ENCODE results near the gene PSENEN. TPM values are rescaled to one million over a fixed set of nuclear protein-coding genes. Genes with fewer than 3 reads are reported as not detected.

Gene PSENEN
- total RNA-seq, 1 donor, result 11.6 TPM

DNA sequence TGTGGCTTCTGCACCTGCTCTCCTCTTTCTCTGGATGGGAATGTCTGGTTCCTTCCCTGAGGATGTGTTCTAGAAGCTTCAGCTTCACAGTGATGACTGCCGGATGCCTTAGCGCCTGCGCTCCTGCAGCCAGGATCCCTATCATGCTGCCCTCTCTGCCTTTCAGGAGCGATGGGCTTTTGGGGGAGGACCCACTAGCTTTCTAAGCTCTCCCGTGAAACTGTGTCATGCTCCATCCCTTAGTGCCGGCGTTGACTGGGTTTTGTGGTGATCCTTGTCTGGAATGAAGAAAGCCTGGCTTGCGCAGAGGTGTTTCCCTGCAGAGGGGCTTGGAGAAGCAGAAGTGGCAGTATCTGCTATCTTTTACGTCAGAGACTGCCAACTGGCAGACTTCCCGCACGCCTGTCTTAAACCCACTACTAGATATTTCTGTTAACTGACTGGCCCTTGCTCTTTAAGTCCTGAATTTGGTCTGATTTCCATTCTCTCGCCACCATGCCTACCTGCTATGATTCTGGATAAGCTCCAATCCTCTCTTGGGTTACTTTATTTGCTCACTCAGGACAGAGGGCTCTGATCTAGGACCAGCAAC, 31.5 kb upstream of the PSENEN start:
- H3K27ac ChIP-seq (ENCODE audit: low read depth, low read length), result no peak overlapping the region
- H2AFZ ChIP-seq (ENCODE audit: low read length), result no peak overlapping the region
- H3K4me3 ChIP-seq (ENCODE audit: insufficient read depth, low read length), result no peak overlapping the region
- TF ChIP-seq, protein P1, sequence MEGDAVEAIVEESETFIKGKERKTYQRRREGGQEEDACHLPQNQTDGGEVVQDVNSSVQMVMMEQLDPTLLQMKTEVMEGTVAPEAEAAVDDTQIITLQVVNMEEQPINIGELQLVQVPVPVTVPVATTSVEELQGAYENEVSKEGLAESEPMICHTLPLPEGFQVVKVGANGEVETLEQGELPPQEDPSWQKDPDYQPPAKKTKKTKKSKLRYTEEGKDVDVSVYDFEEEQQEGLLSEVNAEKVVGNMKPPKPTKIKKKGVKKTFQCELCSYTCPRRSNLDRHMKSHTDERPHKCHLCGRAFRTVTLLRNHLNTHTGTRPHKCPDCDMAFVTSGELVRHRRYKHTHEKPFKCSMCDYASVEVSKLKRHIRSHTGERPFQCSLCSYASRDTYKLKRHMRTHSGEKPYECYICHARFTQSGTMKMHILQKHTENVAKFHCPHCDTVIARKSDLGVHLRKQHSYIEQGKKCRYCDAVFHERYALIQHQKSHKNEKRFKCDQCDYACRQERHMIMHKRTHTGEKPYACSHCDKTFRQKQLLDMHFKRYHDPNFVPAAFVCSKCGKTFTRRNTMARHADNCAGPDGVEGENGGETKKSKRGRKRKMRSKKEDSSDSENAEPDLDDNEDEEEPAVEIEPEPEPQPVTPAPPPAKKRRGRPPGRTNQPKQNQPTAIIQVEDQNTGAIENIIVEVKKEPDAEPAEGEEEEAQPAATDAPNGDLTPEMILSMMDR (IDR thresholded peaks at IDR 0.05; ENCODE audit: extremely low read depth, low read depth, low read length), result no peak
- peaks cover 13% of the 10 kb centered on the region for H3K4me1 ChIP-seq (ENCODE audit: insufficient read depth, low read length)
- peak; percentile 60 for DNase-seq (ENCODE audit: insufficient read length, low spot score, missing footprints)
- no peaks in the 10 kb centered on the region for H3K36me3 ChIP-seq (ENCODE audit: insufficient read depth, low read length)
- H3K27me3 ChIP-seq (ENCODE audit: insufficient read depth, low read length), result no peaks in the 10 kb centered on the region
- H4K20me1 ChIP-seq (ENCODE audit: insufficient read depth, low read length), result peaks cover 6% of the 10 kb centered on the region
- no peaks in the 10 kb centered on the region for H3K9me3 ChIP-seq (ENCODE audit: low read depth, low read length)
- H3K79me2 ChIP-seq (ENCODE audit: insufficient read depth, low read length), result peaks cover 13% of the 10 kb centered on the region
- H3K4me2 ChIP-seq (ENCODE audit: insufficient read depth, low read length), result no peak overlapping the region

DNA sequence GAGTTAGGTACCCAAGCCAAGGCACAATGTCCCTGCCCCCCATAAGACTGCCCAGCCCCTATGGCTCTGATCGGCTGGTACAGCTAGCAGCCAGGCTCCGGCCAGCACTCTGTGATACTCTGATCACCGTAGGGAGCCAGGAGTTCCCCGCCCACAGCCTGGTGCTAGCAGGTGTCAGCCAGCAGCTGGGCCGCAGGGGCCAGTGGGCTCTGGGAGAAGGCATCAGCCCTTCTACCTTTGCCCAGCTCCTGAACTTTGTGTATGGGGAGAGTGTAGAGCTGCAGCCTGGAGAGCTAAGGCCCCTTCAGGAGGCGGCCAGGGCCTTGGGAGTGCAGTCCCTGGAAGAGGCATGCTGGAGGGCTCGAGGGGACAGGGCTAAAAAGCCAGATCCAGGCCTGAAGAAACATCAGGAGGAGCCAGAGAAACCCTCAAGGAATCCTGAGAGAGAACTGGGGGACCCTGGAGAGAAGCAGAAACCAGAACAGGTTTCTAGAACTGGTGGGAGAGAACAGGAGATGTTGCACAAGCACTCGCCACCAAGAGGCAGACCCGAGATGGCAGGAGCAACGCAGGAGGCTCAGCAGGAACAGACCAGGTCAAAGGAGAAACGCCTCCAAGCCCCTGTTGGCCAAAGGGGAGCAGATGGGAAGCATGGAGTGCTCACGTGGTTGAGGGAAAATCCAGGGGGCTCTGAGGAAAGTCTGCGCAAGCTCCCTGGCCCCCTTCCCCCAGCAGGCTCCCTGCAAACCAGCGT, 30.7 kb upstream of the PSENEN start:
- Histone ChIP-seq H4K20me1 (ENCODE audit: insufficient read depth, low read length) (peaks cover 14% of the 10 kb centered on the region), H3K4me2 (ENCODE audit: insufficient read depth, low read length) (no peak overlapping the region), H3K27ac (ENCODE audit: low read depth, low read length) (no peak overlapping the region), H3K4me1 (ENCODE audit: insufficient read depth, low read length) (peaks cover 17% of the 10 kb centered on the region), H2AFZ (ENCODE audit: low read length) (no peak overlapping the region), H3K9me3 (ENCODE audit: low read depth, low read length) (no peaks in the 10 kb centered on the region), H3K4me3 (ENCODE audit: insufficient read depth, low read length) (no peak overlapping the region), H3K27me3 (ENCODE audit: insufficient read depth, low read length) (no peaks in the 10 kb centered on the region), H3K36me3 (ENCODE audit: insufficient read depth, low read length) (no peaks in the 10 kb centered on the region), H3K79me2 (ENCODE audit: insufficient read depth, low read length) (peaks cover 21% of the 10 kb centered on the region)
- peak; percentile 50 for DNase-seq (ENCODE audit: insufficient read length, low spot score, missing footprints)
- TF ChIP-seq, protein P1 (IDR thresholded peaks at IDR 0.05; ENCODE audit: extremely low read depth, low read depth, low read length), result no peak

DNA sequence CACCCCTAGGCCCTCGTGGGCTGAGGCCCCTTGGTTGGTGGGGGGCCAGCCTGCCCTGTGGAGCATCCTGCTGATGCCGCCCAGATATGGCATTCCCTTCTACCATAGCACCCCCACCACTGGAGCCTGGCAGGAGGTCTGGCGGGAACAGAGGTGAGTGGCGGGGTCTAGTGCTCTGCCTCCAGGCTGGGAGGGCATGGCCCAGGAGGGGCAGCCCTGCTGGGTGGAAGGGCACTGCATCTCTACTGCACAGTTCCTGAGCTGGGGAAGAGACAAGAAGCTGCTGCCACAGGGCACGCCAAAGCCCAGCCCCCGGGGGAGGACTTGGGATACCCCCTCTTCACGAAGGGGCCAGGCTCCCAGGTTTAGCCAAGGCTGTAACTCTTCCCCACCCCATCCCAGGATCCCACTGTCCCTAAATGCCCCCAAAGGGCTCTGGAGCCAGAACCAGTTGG, 30.1 kb upstream of the PSENEN start:
- Histone ChIP-seq H4K20me1 (ENCODE audit: insufficient read depth, low read length) (peaks cover 18% of the 10 kb centered on the region), H3K27me3 (ENCODE audit: insufficient read depth, low read length) (no peaks in the 10 kb centered on the region), H3K4me3 (ENCODE audit: insufficient read depth, low read length) (no peak overlapping the region), H2AFZ (ENCODE audit: low read length) (no peak overlapping the region), H3K9me3 (ENCODE audit: low read depth, low read length) (no peaks in the 10 kb centered on the region), H3K4me2 (ENCODE audit: insufficient read depth, low read length) (no peak overlapping the region), H3K4me1 (ENCODE audit: insufficient read depth, low read length) (peaks cover 17% of the 10 kb centered on the region), H3K79me2 (ENCODE audit: insufficient read depth, low read length) (peaks cover 27% of the 10 kb centered on the region), H3K27ac (ENCODE audit: low read depth, low read length) (no peak overlapping the region), H3K36me3 (ENCODE audit: insufficient read depth, low read length) (peaks cover 3% of the 10 kb centered on the region)
- TF ChIP-seq, protein P1 (IDR thresholded peaks at IDR 0.05; ENCODE audit: extremely low read depth, low read depth, low read length), result no peak
- DNase-seq (ENCODE audit: insufficient read length, low spot score, missing footprints), result peak; percentile 78
